Stomach (tissue), 19 donors: ENCODE measurements around the gene TMEM151B. TPM values are rescaled to one million over a fixed set of nuclear protein-coding genes. Genes with fewer than 3 reads are reported as not detected.

Experiments
- DNase-seq, 2 donors: peaks; one replicate each; pipeline versions ENCODE4 v3.0.0 to v3.0.0-alpha.2; 2013 to 2019
- H3K27ac ChIP-seq, 5 donors: fragments of 200-600 bp in 4 of 5; sonication (generic) in 4 of 5; one replicate each; pipeline ENCODE4 v1.5.1; 2013 to 2019; ENCODE audit warnings: mild to moderate bottlenecking in 1 of 5, moderate library complexity in 1 of 5
- H3K27me3 ChIP-seq, 3 donors: fragments of 200-600 bp; sonication (generic); one replicate each; pipeline ENCODE4 v1.5.1; 2017 to 2019; ENCODE audit warnings: mixed run types in 1 of 3
- H3K36me3 ChIP-seq, 4 donors: fragments of 200-600 bp; sonication (generic); 1 replicate in 3 of 4; 2 replicates in 1 of 4; pipeline ENCODE4 v1.5.1; 2016 to 2019
- H3K4me1 ChIP-seq, 4 donors: fragments of 200-600 bp; sonication (generic); one replicate each; pipeline ENCODE4 v1.5.1; 2016 to 2019
- H3K4me3 ChIP-seq, 4 donors: fragments of 200-600 bp; sonication (generic) in 3 of 4; one replicate each; pipeline ENCODE4 v1.5.1; 2016 to 2019; ENCODE audit warnings: mild to moderate bottlenecking in 1 of 4
- H3K9me3 ChIP-seq, 4 donors: fragments of 200-600 bp; sonication (generic); one replicate each; pipeline ENCODE4 v1.5.1; 2016 to 2019
- CTCF ChIP-seq, 7 experiments: fragments of 450-650 bp in 4 of 7; fragments of 200-600 bp in 3 of 7; sonication (generic) in 3 of 7; IDR thresholded peaks; one replicate each; pipeline ENCODE4 v1.5.1; 2016 to 2019; ENCODE audit warnings: antibody characterized with exemption in 7 of 7, control low read depth in 2 of 7, mild to moderate bottlenecking in 1 of 7
- EP300 ChIP-seq: sonication (generic); formaldehyde crosslinking; IDR thresholded peaks from one replicate; pipeline ENCODE4 v1.6.1; 2017; ENCODE audit warnings: antibody characterized with exemption
- POLR2A ChIP-seq, 4 donors: fragments of 450-650 bp; IDR thresholded peaks; one replicate each; pipeline ENCODE4 v1.6.1; 2016; ENCODE audit warnings: antibody characterized with exemption in 4 of 4, control low read depth in 2 of 4, mild to moderate bottlenecking in 1 of 4, moderate library complexity in 1 of 4
- POLR2AphosphoS5 ChIP-seq, 3 donors: sonication (generic); formaldehyde crosslinking; IDR thresholded peaks; one replicate each; pipeline ENCODE4 v1.6.1; 2016; ENCODE audit warnings: antibody characterized with exemption in 3 of 3
- WGBS, 5 donors: extraction: QIAGEN DNeasy Blood & Tissue Kit in 3 of 5; methylation state at CpG; one replicate each; pipeline versions ENCODE4 v1.1.5 to v1.1.7; 2013 to 2018; 5-methylcytosine and 5-hydroxymethylcytosine counted together
- intact Hi-C: fragments of 100-400 bp; cut with DNase I; formaldehyde crosslinking; loops from one replicate; pipeline ENCODE4 v1.15.1; 2023; ENCODE audit warnings: low total_unique reads
- long read RNA-seq, 10 donors: transcript quantifications; one replicate each; lab custom pipeline, GENCODE V29; 2026
- polyA plus RNA-seq, 3 donors: library from polyadenylated mRNA; stranded (reverse); fragments of 200-250 nt; gene quantifications; one replicate each; pipeline ENCODE4 v1.2.3, GENCODE V29; 2013
- total RNA-seq, 5 donors: library from RNA; depleted of rRNA; stranded (reverse); fragments of >200 nt; gene quantifications; one replicate each; pipeline versions ENCODE4 v1.1.0 to v1.2.3, GENCODE V29; 2014 to 2016
- donor health status: healthy with polysubstance abuse.
- donor health status: Bipolar disorder and iron deficiency.
- donor health status: healthy.

Gene TMEM151B
- total RNA-seq (under 1 TPM in 2 of 5 donors, not detected in 3; 0.18 to 0.29 TPM), polyA plus RNA-seq (under 1 TPM in 2 of 3 donors, not detected in 1; 0.12 to 0.28 TPM)
- long read RNA-seq, donor 1, result 0 reads
- long read RNA-seq, donor 2, result 0 reads
- long read RNA-seq, donor 3, result 0 reads
- long read RNA-seq, donor 4, result 0 reads
- long read RNA-seq, donor 5, result 0 reads
- long read RNA-seq, donor 6, full-length matches to known transcripts, result 1 of 1 reads
- long read RNA-seq, donor 6, partial matches to known transcripts, result 0 of 1 reads
- long read RNA-seq, donor 6, other reads (novel, unspliced or antisense), result 0 of 1 reads
- long read RNA-seq, donor 7, full-length matches to known transcripts, result 1 of 1 reads
- long read RNA-seq, donor 7, partial matches to known transcripts, result 0 of 1 reads
- long read RNA-seq, donor 7, other reads (novel, unspliced or antisense), result 0 of 1 reads
- long read RNA-seq, donor 8, result 0 reads
- long read RNA-seq, donor 9, result 0 reads
- long read RNA-seq, donor 10, result 0 reads

- peaks cover 10 to 18% (median 15%) of the 10 kb centered on the region in 4 donors for H3K4me1 ChIP-seq
- DNase-seq, result peak in 1 of 2 donors; percentile 55
- 12 to 37% (median 21%) methylated on average over 11 to 29 of the region's 29 CpGs for WGBS, 5 donors
- TF ChIP-seq POLR2AphosphoS5 (IDR thresholded peaks at IDR 0.05) (no peak), EP300 (no peak), POLR2A (IDR thresholded peaks at IDR 0.05) (no peak), CTCF (IDR thresholded peaks at IDR 0.05) (no peak)
- H3K27me3 ChIP-seq, result peaks cover 4 to 72% (median 55%) of the 10 kb centered on the region in 3 donors
- peak within 1 kb of the TSS; percentile 46 to 58 (median 51) for H3K4me3 ChIP-seq
- intact Hi-C loops, result no loop called here
- H3K36me3 ChIP-seq, result no peaks in the 10 kb centered on the region
- no peak within 1 kb of the TSS for H3K27ac ChIP-seq
- no peaks in the 10 kb centered on the region for H3K9me3 ChIP-seq
Observed at GRCh38 chr6:44269921-44270525, at the start of gene TMEM151B. TSS of gene TMEM151B (plus strand) at chr6:44270450. CDS start at chr6:44270743, 293 bp downstream.

GRCh38 chr6:44220913-44221290 lies 49.3 kb upstream of the TMEM151B start:
- Histone ChIP-seq H3K27me3 (no peaks in the 10 kb centered on the region), H3K36me3 (no peaks in the 10 kb centered on the region), H3K9me3 (no peaks in the 10 kb centered on the region), H3K27ac (peak overlapping the region; percentile 92 to 99 (median 95)), H3K4me1 (peaks cover 90 to 99% (median 95%) of the 10 kb centered on the region in 4 donors), H3K4me3 (peak overlapping the region in 1 of 4 donors; percentile 86)
- 69 to 81% (median 71%) methylated on average over 4 of the region's 4 CpGs for WGBS, 5 donors
- intact Hi-C loops, result no loop called here
- TF ChIP-seq EP300 (no peak), POLR2A (IDR thresholded peaks at IDR 0.05) (no peak), CTCF (IDR thresholded peaks at IDR 0.05) (no peak), POLR2AphosphoS5 (IDR thresholded peaks at IDR 0.05) (no peak)
- no peak for DNase-seq

- intact Hi-C loops, result no loop called here
- H3K36me3 ChIP-seq, result no peaks in the 10 kb centered on the region
- H3K9me3 ChIP-seq, result no peaks in the 10 kb centered on the region
- H3K4me1 ChIP-seq, result peaks cover 92 to 99% (median 95%) of the 10 kb centered on the region in 4 donors
- peak overlapping the region; percentile 52 to 86 (median 68) for H3K4me3 ChIP-seq
- H3K27ac ChIP-seq, result peak overlapping the region; percentile 92 to 99 (median 95)
- TF ChIP-seq POLR2A (IDR thresholded peaks at IDR 0.05) (no peak), CTCF (IDR thresholded peaks at IDR 0.05) (peak in 5 of 7 experiments; percentile 73 to 88 (median 77)), POLR2AphosphoS5 (IDR thresholded peaks at IDR 0.05) (peak; percentile 74 to 91 (median 80)), EP300 (peak; percentile 60)
- WGBS, 5 donors, result 9 to 22% (median 11%) methylated on average over 3 to 4 of the region's 4 CpGs
- DNase-seq, result peak; percentile 96 to 97
- H3K27me3 ChIP-seq, result no peaks in the 10 kb centered on the region
Observed at GRCh38 chr6:44221291-44221960, 48.8 kb upstream of the TMEM151B start.

- Histone ChIP-seq H3K36me3 (no peaks in the 10 kb centered on the region), H3K4me3 (peak overlapping the region; percentile 52 to 86 (median 68)), H3K27ac (peak overlapping the region; percentile 92 to 99 (median 95)), H3K4me1 (peaks cover 92 to 99% (median 95%) of the 10 kb centered on the region in 4 donors), H3K27me3 (no peaks in the 10 kb centered on the region), H3K9me3 (no peaks in the 10 kb centered on the region)
- DNase-seq, result no peak
- intact Hi-C loops, result no loop called here
- WGBS, 5 donors, result 28 to 42% (median 32%) methylated on average over 2 of the region's 2 CpGs
- TF ChIP-seq POLR2A (IDR thresholded peaks at IDR 0.05) (no peak), CTCF (IDR thresholded peaks at IDR 0.05) (no peak), POLR2AphosphoS5 (IDR thresholded peaks at IDR 0.05) (no peak), EP300 (no peak)
Observed at GRCh38 chr6:44221961-44222335, 48.3 kb upstream of the TMEM151B start.
